Measurements from ENCODE around the gene HCFC1.

GRCh38 chrX:153983321-153983801, 11.7 kb upstream of the HCFC1 start:
- TF ChIP-seq CTCF (IDR thresholded peaks at IDR 0.05; ENCODE audit: low read length) (no peak), EZH2 (optimal IDR thresholded peaks at IDR 0.05; ENCODE audit: low read depth, low read length) (no peak)
